ENCODE results near the gene RPS14.

The RPS14 gene

DNA sequence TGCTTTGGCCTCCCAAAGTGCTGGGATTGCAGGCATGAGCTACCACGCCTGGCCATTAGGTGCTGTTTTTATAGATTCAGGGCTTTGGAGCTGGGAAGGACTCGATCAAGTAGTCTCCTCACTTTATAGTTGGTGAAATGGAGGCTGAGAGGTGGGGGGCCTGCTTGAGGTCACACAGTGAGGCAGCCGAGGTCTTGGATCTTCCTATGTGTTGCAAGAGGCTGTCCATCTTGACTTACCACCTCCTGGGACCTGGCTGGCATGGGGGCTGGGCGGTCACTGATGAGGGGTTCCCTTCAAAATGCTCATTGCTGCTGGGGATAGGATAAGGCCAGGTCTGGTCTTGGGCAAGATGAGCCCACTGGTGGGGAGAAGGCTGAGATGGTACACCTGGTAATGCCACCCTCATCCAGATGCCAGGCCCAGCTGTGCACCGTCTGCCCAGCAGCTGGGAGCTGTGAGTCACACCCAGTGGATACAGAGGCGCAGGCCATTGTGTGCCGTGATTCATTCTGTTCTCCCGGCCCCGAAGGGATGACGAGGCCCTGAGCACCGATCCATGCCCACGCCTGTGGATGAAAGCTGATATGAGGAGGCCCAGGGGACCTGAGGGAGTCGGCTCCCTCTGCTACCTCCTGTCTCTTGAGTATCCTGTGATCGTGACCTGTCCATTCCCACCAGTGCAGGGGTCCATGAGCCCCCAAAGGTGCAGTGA, 47.9 kb upstream of the RPS14 start:
- no peak overlapping the region for H3K4me3 ChIP-seq (ENCODE audit: severe bottlenecking)
- DNase-seq (ENCODE audit: low spot score) = peak; percentile 99

GRCh38 chr5:150496534-150496933, 47.0 kb upstream of the RPS14 start:
- Histone ChIP-seq H3K36me3 (ENCODE audit: low read depth) (peaks cover 25% of the 10 kb centered on the region), H3K27ac (ENCODE audit: poor library complexity, severe bottlenecking) (peak overlapping the region; percentile 88), H3K9me3 (ENCODE audit: severe bottlenecking) (no peaks in the 10 kb centered on the region), H3K4me1 (ENCODE audit: insufficient read depth, poor library complexity, severe bottlenecking) (peaks cover 71% of the 10 kb centered on the region), H3K27me3 (ENCODE audit: insufficient read depth, poor library complexity, severe bottlenecking) (no peaks in the 10 kb centered on the region), H3K4me3 (ENCODE audit: severe bottlenecking) (no peak overlapping the region)
- TF ChIP-seq CTCF (IDR thresholded peaks at IDR 0.05; ENCODE audit: poor library complexity, severe bottlenecking) = no peak
- ATAC-seq (ENCODE audit: low read depth) (no peak), DNase-seq (ENCODE audit: low spot score) (no peak)

More for the DNA sequence above, 47.9 kb upstream of the RPS14 start:
- ATAC-seq (ENCODE audit: low read depth) = peak; percentile 89
- Histone ChIP-seq H3K36me3 (ENCODE audit: low read depth) (peaks cover 25% of the 10 kb centered on the region), H3K4me1 (ENCODE audit: insufficient read depth, poor library complexity, severe bottlenecking) (peaks cover 71% of the 10 kb centered on the region), H3K27ac (ENCODE audit: poor library complexity, severe bottlenecking) (peak overlapping the region; percentile 88), H3K9me3 (ENCODE audit: severe bottlenecking) (no peaks in the 10 kb centered on the region), H3K27me3 (ENCODE audit: insufficient read depth, poor library complexity, severe bottlenecking) (no peaks in the 10 kb centered on the region)
- TF ChIP-seq CTCF (IDR thresholded peaks at IDR 0.05; ENCODE audit: poor library complexity, severe bottlenecking) = no peak

DNA sequence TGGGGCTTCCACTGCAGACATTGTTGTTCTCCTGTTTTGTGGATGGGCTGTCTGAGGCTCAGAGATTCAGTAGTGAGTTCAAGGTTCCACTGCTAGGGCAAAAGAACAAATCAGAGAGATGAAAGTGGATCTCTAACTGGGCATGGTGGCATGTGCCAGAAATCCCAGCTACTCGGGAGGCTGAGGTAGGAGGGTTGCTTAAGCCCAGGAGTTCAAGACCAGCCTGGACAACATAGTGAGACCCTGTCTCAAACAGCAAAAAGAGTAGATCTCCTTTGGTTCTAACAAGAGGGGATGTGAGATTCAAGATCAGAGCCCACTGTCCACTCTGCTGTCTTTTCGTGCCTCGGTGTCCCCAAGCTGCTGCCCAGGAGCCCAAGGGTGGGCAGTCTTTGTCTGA, 46.6 kb upstream of the RPS14 start:
- DNase-seq (ENCODE audit: low spot score) (no peak), ATAC-seq (ENCODE audit: low read depth) (no peak)
- Histone ChIP-seq H3K27me3 (ENCODE audit: insufficient read depth, poor library complexity, severe bottlenecking) (no peaks in the 10 kb centered on the region), H3K27ac (ENCODE audit: poor library complexity, severe bottlenecking) (peak overlapping the region; percentile 88), H3K4me1 (ENCODE audit: insufficient read depth, poor library complexity, severe bottlenecking) (peaks cover 71% of the 10 kb centered on the region), H3K9me3 (ENCODE audit: severe bottlenecking) (no peaks in the 10 kb centered on the region), H3K4me3 (ENCODE audit: severe bottlenecking) (no peak overlapping the region), H3K36me3 (ENCODE audit: low read depth) (peaks cover 26% of the 10 kb centered on the region)
- no peak for TF ChIP-seq CTCF (IDR thresholded peaks at IDR 0.05; ENCODE audit: poor library complexity, severe bottlenecking)

- Histone ChIP-seq H3K9me3 (ENCODE audit: severe bottlenecking) (no peaks in the 10 kb centered on the region), H3K27me3 (ENCODE audit: insufficient read depth, poor library complexity, severe bottlenecking) (no peaks in the 10 kb centered on the region), H3K36me3 (ENCODE audit: low read depth) (peaks cover 17% of the 10 kb centered on the region), H3K27ac (ENCODE audit: poor library complexity, severe bottlenecking) (peak overlapping the region; percentile 88), H3K4me1 (ENCODE audit: insufficient read depth, poor library complexity, severe bottlenecking) (peaks cover 69% of the 10 kb centered on the region), H3K4me3 (ENCODE audit: severe bottlenecking) (no peak overlapping the region)
- DNase-seq (ENCODE audit: low spot score) = peak; percentile 99
- TF ChIP-seq CTCF (IDR thresholded peaks at IDR 0.05; ENCODE audit: poor library complexity, severe bottlenecking) = no peak
- ATAC-seq (ENCODE audit: low read depth) = peak; percentile 90
These were observed 43.1 kb upstream of the RPS14 start for GRCh38 chr5:150492621-150493020.

DNA sequence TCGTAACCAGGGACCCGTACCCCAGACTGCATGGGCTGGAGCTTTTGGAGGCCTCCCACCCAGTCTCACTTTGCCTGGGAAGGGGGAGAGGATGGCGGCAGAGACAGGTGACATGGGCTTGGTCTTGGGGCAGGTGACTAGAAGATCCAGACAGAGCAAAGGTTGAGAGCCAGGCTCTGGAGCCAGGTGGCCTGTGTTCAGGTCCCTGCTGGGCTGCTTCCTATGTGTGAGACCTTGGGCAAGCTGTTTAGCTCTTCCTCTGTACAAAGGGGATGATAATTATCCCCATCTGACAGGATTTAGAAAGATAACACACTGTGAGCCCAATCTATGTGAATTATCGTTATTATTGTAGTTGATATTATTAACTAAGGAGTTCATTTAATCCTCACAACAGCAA, 42.3 kb upstream of the RPS14 start:
- no peak for TF ChIP-seq CTCF (IDR thresholded peaks at IDR 0.05; ENCODE audit: poor library complexity, severe bottlenecking)
- Histone ChIP-seq H3K4me1 (ENCODE audit: insufficient read depth, poor library complexity, severe bottlenecking) (peaks cover 66% of the 10 kb centered on the region), H3K27ac (ENCODE audit: poor library complexity, severe bottlenecking) (peak overlapping the region; percentile 88)

More for the DNA sequence above, 42.3 kb upstream of the RPS14 start:
- Histone ChIP-seq H3K36me3 (ENCODE audit: low read depth) (peaks cover 17% of the 10 kb centered on the region), H3K9me3 (ENCODE audit: severe bottlenecking) (no peaks in the 10 kb centered on the region), H3K4me3 (ENCODE audit: severe bottlenecking) (no peak overlapping the region), H3K27me3 (ENCODE audit: insufficient read depth, poor library complexity, severe bottlenecking) (no peaks in the 10 kb centered on the region)
- ATAC-seq (ENCODE audit: low read depth) = no peak
- no peak for DNase-seq (ENCODE audit: low spot score)

All from RWPE2 (cell line).